Measurements from ENCODE around the gene LAPTM4A. TPM values are rescaled to one million over a fixed set of nuclear protein-coding genes. Genes with fewer than 3 reads are reported as not detected.
A peak's percentile ranks its signal among the peaks of the same experiment; 100 is the strongest.

The LAPTM4A gene
- total RNA-seq, 2 experiments from 2014 or later: 8.4 to 26.2 TPM

DNA sequence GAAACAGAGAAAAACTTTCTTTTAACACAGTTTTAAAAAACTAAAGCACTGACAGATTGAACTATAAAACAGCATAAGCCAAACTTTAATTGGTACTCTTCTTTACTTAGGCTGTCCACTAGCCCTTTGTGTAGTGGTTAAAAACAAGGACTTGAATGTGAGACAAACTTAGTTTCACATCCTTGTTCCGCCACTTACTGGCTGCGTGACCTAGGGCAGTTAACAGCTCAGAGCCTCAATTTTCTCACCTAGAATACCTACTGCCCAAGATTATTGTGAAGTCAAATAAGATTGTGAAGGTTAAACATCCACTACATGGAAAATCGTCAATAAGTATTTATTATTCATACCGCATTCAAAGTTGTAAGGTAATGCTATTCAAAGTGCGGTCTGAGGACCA lies 63.5 kb downstream of the LAPTM4A start:
- H2AFZ ChIP-seq (ENCODE audit: low read length): no peak overlapping the region
- H3K36me3 ChIP-seq (ENCODE audit: insufficient read depth, low read length): no peaks in the 10 kb centered on the region
- no peaks in the 10 kb centered on the region for H3K9me2 ChIP-seq (ENCODE audit: insufficient read depth, low read length)
- TF ChIP-seq, protein P1, sequence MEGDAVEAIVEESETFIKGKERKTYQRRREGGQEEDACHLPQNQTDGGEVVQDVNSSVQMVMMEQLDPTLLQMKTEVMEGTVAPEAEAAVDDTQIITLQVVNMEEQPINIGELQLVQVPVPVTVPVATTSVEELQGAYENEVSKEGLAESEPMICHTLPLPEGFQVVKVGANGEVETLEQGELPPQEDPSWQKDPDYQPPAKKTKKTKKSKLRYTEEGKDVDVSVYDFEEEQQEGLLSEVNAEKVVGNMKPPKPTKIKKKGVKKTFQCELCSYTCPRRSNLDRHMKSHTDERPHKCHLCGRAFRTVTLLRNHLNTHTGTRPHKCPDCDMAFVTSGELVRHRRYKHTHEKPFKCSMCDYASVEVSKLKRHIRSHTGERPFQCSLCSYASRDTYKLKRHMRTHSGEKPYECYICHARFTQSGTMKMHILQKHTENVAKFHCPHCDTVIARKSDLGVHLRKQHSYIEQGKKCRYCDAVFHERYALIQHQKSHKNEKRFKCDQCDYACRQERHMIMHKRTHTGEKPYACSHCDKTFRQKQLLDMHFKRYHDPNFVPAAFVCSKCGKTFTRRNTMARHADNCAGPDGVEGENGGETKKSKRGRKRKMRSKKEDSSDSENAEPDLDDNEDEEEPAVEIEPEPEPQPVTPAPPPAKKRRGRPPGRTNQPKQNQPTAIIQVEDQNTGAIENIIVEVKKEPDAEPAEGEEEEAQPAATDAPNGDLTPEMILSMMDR (conservative IDR thresholded peaks at IDR 0.05; ENCODE audit: low read length): no peak
- no peak for TF ChIP-seq EZH2phosphoT487 (IDR thresholded peaks at IDR 0.05; ENCODE audit: borderline replicate concordance, low read depth, low read length)
- no peaks in the 10 kb centered on the region for H3K79me2 ChIP-seq (ENCODE audit: insufficient read depth, low read depth, low read length)
- no peak overlapping the region for H3K4me2 ChIP-seq (ENCODE audit: low read length)
- H3K9me3 ChIP-seq (ENCODE audit: low read length): no peaks in the 10 kb centered on the region
- no TSS peak for BruUV-seq (replicated peaks)
- no peak overlapping the region for H3K4me3 ChIP-seq (ENCODE audit: low read depth, low read length, poor library complexity, severe bottlenecking)
- ChIA-PET CTCF (ENCODE audit: unreplicated experiment) (no interaction called here), POLR2A (interaction anchor here (1.0 kb wide), 1 partner anchor 26 kb away, joined by 3 read pairs; no protein-coding TSS in a partner anchor)
- no peaks in the 10 kb centered on the region for H4K20me1 ChIP-seq (ENCODE audit: insufficient read depth, low read length)
- H3K27ac ChIP-seq (ENCODE audit: low read depth, low read length, poor library complexity, severe bottlenecking): no peak overlapping the region
- H3K4me1 ChIP-seq (ENCODE audit: insufficient read depth, low read length, poor library complexity, severe bottlenecking): no peaks in the 10 kb centered on the region
- DNase-seq (ENCODE audit: low spot score): peak; percentile 24
- intact Hi-C loops (cut with micrococcal nuclease; ENCODE audit: unreplicated experiment): no loop called here

Other genes with a start within 250 kb of the LAPTM4A start
- gene TTC32, start 149.6 kb downstream of the LAPTM4A start, total RNA-seq (2014; rRNA removed; shearing (Covaris generic)): 16.3 and 21.1 TPM in 2 replicates
- gene TTC32, start 149.6 kb downstream of the LAPTM4A start, total RNA-seq (2022): 26.3 and 32.9 TPM in 2 replicates
- 0.05 and 0.06 TPM in 2 replicates for gene WDR35, start 61.5 kb downstream of the LAPTM4A start, total RNA-seq (2014; rRNA removed; shearing (Covaris generic))
- gene WDR35, start 61.5 kb downstream of the LAPTM4A start, total RNA-seq (2022): 1.5 and 2.2 TPM in 2 replicates
- not detected in 2 replicates for gene MATN3, start 39.0 kb downstream of the LAPTM4A start, total RNA-seq (2014; rRNA removed; shearing (Covaris generic))
- not detected in 2 replicates for gene MATN3, start 39.0 kb downstream of the LAPTM4A start, total RNA-seq (2022)
- not detected in 2 replicates for gene SDC1, start 173.5 kb upstream of the LAPTM4A start, total RNA-seq (2014; rRNA removed; shearing (Covaris generic))
- gene SDC1, start 173.5 kb upstream of the LAPTM4A start, total RNA-seq (2022): 0.10 TPM in 1 of 2 replicates, not detected in the other

Measured in OCI-LY7 (cell line).